ENCODE data around the gene RPS21.

DNA sequence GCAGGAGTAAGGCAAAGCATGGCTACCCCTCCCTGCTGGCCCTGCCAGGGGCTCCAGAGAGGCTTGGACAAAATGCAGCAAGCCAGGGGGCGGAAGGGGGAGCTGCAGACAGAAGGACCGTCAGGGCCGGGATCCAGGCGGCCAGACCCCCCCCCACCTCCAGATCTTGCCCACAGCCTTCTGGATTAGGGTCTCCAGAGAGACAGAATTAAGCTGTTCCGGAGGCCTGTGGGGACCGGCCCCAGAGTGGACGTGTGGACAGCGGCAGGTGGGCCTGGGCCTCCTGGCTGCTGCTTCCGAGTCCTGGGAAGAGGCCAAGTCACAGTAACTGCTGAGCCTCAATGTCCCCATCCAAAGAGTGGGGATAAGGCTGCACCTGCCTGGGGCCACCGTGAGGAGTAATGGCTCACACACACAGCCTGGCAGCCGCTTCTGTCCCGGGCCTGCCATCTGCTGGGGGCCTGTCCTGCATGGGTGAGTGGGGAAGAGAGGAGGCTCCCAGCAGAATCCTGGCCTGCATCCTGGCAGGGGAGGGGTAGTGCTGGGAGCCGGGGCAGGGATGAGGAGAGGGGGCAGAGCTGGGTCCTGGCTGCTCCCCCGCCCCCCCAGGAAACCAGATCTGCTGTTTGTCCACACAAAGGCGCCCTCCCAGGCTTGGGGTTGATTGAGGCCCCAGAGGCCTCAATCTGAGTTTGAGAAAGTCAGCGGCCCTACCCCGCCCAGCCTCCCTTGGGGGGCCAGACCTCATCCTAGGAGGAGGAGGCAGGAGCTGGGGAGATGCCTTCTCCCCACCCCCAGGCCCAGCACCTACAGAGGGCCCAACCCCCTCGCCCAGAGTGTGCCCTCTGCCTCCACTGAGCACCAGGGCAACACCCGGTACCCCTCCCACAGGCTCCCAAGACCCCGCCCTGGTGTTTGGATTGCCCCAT, 23.6 kb upstream of the RPS21 start:
- TF ChIP-seq, protein P1, sequence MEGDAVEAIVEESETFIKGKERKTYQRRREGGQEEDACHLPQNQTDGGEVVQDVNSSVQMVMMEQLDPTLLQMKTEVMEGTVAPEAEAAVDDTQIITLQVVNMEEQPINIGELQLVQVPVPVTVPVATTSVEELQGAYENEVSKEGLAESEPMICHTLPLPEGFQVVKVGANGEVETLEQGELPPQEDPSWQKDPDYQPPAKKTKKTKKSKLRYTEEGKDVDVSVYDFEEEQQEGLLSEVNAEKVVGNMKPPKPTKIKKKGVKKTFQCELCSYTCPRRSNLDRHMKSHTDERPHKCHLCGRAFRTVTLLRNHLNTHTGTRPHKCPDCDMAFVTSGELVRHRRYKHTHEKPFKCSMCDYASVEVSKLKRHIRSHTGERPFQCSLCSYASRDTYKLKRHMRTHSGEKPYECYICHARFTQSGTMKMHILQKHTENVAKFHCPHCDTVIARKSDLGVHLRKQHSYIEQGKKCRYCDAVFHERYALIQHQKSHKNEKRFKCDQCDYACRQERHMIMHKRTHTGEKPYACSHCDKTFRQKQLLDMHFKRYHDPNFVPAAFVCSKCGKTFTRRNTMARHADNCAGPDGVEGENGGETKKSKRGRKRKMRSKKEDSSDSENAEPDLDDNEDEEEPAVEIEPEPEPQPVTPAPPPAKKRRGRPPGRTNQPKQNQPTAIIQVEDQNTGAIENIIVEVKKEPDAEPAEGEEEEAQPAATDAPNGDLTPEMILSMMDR (IDR thresholded peaks at IDR 0.05; ENCODE audit: insufficient read depth, low read length) = no peak
- TF ChIP-seq, protein P2, sequence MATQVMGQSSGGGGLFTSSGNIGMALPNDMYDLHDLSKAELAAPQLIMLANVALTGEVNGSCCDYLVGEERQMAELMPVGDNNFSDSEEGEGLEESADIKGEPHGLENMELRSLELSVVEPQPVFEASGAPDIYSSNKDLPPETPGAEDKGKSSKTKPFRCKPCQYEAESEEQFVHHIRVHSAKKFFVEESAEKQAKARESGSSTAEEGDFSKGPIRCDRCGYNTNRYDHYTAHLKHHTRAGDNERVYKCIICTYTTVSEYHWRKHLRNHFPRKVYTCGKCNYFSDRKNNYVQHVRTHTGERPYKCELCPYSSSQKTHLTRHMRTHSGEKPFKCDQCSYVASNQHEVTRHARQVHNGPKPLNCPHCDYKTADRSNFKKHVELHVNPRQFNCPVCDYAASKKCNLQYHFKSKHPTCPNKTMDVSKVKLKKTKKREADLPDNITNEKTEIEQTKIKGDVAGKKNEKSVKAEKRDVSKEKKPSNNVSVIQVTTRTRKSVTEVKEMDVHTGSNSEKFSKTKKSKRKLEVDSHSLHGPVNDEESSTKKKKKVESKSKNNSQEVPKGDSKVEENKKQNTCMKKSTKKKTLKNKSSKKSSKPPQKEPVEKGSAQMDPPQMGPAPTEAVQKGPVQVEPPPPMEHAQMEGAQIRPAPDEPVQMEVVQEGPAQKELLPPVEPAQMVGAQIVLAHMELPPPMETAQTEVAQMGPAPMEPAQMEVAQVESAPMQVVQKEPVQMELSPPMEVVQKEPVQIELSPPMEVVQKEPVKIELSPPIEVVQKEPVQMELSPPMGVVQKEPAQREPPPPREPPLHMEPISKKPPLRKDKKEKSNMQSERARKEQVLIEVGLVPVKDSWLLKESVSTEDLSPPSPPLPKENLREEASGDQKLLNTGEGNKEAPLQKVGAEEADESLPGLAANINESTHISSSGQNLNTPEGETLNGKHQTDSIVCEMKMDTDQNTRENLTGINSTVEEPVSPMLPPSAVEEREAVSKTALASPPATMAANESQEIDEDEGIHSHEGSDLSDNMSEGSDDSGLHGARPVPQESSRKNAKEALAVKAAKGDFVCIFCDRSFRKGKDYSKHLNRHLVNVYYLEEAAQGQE (IDR thresholded peaks at IDR 0.05; ENCODE audit: insufficient replicate concordance, low read depth) = no peak
- no peak for TF ChIP-seq SPI1 (IDR thresholded peaks at IDR 0.05; ENCODE audit: borderline replicate concordance, low read depth)
